ENCODE results near the gene MRPL23. TPM values are rescaled to one million over a fixed set of nuclear protein-coding genes. Genes with fewer than 3 reads are reported as not detected.

The MRPL23 gene
- total RNA-seq, 3 donors from 2014 or later, result 100 to 220 (median 201) TPM

GRCh38 chr11:1998861-1999260 lies 51.7 kb downstream of the MRPL23 start:
- Mint-ChIP-seq H3K36me3 (ENCODE audit: insufficient read depth) (no peaks in the 10 kb centered on the region), H3K4me1 (ENCODE audit: low read depth) (no peaks in the 10 kb centered on the region), H3K27me3 (ENCODE audit: low read depth) (no peaks in the 10 kb centered on the region), H3K4me3 (no peak overlapping the region), H3K9me3 (no peaks in the 10 kb centered on the region)
- ATAC-seq (no peak), DNase-seq (no peak)

GRCh38 chr11:2002042-2002776 lies 55.1 kb downstream of the MRPL23 start:
- H3K36me3 Mint-ChIP-seq (ENCODE audit: insufficient read depth), result no peaks in the 10 kb centered on the region
- H3K4me1 Mint-ChIP-seq (ENCODE audit: low read depth), result no peaks in the 10 kb centered on the region
- DNase-seq, result no peak
- no peak overlapping the region for H3K4me3 Mint-ChIP-seq
- ATAC-seq, result peak; percentile 64 to 67
- H3K9me3 Mint-ChIP-seq, result no peaks in the 10 kb centered on the region
- no peaks in the 10 kb centered on the region for H3K27me3 Mint-ChIP-seq (ENCODE audit: low read depth)

- Mint-ChIP-seq H3K4me3 (no peak overlapping the region), H3K9me3 (no peaks in the 10 kb centered on the region), H3K4me1 (ENCODE audit: low read depth) (no peaks in the 10 kb centered on the region), H3K27me3 (ENCODE audit: low read depth) (no peaks in the 10 kb centered on the region), H3K36me3 (ENCODE audit: insufficient read depth) (no peaks in the 10 kb centered on the region)
- DNase-seq (no peak), ATAC-seq (peak; percentile 54 to 72)
Observed at GRCh38 chr11:2002807-2003206, 55.7 kb downstream of the MRPL23 start.

GRCh38 chr11:2004466-2004865 lies 57.3 kb downstream of the MRPL23 start:
- Mint-ChIP-seq H3K4me1 (ENCODE audit: low read depth) (no peaks in the 10 kb centered on the region), H3K27me3 (ENCODE audit: low read depth) (no peaks in the 10 kb centered on the region), H3K9me3 (no peaks in the 10 kb centered on the region), H3K36me3 (ENCODE audit: insufficient read depth) (no peaks in the 10 kb centered on the region), H3K4me3 (no peak overlapping the region)
- DNase-seq, result no peak
- ATAC-seq, result no peak

Other genes with a start within 250 kb of the MRPL23 start
- under 1 TPM; 0.33 to 0.53 (median 0.33) TPM for gene IFITM10, start 196.7 kb upstream of the MRPL23 start, total RNA-seq
- gene CTSD, start 183.4 kb upstream of the MRPL23 start, total RNA-seq, result 100 to 1,000 TPM in 1 of 3 donors, 10 to 100 TPM in 2; 74.9 to 101 (median 83.7) TPM
- gene SYT8, start 112.3 kb upstream of the MRPL23 start, total RNA-seq, result not detected
- gene TNNI2, start 108.4 kb upstream of the MRPL23 start, total RNA-seq, result not detected
- 10 to 100 TPM; 34.6 to 71.7 (median 60.6) TPM for gene LSP1, start 94.2 kb upstream of the MRPL23 start, total RNA-seq
- gene PRR33, start 55.4 kb upstream of the MRPL23 start, total RNA-seq, result under 1 TPM in 2 of 3 donors, not detected in 1; 0.08 to 0.20 TPM
- not detected for gene TNNT3, start 27.6 kb upstream of the MRPL23 start, total RNA-seq
- gene H19, start 50.5 kb downstream of the MRPL23 start, total RNA-seq, result 1 to 10 TPM in 1 of 3 donors, under 1 TPM in 2; 0.54 to 1.5 (median 0.79) TPM
- 10 to 100 TPM in 1 of 3 donors, 1 to 10 TPM in 2; 4.6 to 12.5 (median 5.7) TPM for gene IGF2, start 192.1 kb downstream of the MRPL23 start, total RNA-seq
- not detected for gene INS, start 213.9 kb downstream of the MRPL23 start, total RNA-seq
- not detected for gene TH, start 224.5 kb downstream of the MRPL23 start, total RNA-seq